HCT116 (cell line): ENCODE measurements around the gene LRRC46. TPM values are rescaled to one million over a fixed set of nuclear protein-coding genes. Genes with fewer than 3 reads are reported as not detected.

Experiments used
- ATAC-seq: fragments of 200-7000 bp; cut with Tn5 transposase; 2 replicates; pipeline ENCODE4 v1.9.1; 2020; ENCODE audit warnings: mild to moderate bottlenecking, moderate library complexity
- BruUV-seq: library from RNA; stranded (reverse); fragments of 400-500 nt; replicated peaks from 2 replicates; lab custom pipeline; 2021; lab: Mats Ljungman, UMichigan
- CTCF ChIA-PET: fragments of 300-600 bp; sonication (Branson Sonifier 250); formaldehyde crosslinking; loops from one replicate; lab custom pipeline; 2021; ENCODE audit warnings: antibody characterized with exemption; lab: Charles Lee
- POLR2A ChIA-PET: fragments of 300-600, 350-600 bp; sonication (Branson Sonifier 250); formaldehyde crosslinking; loops from one replicate; lab custom pipeline; 2021; ENCODE audit warnings: antibody characterized with exemption; lab: Charles Lee
- RAD21 ChIA-PET, 2 experiments: fragments of 300-600 bp; sonication (Branson Sonifier 250); formaldehyde crosslinking; loops; one replicate each; lab custom pipeline; 2023; ENCODE audit warnings: low total read pairs in 2 of 2; ENCODE audit not compliant: uncharacterized antibody in 2 of 2, unreplicated experiment in 2 of 2, low non-redundant PET in 1 of 2; lab: Charles Lee
- DNase-seq: peaks from one replicate; pipeline ENCODE4 v3.0.0-alpha.2; 2010; ENCODE audit warnings: low read depth, low spot score
- H2AFZ ChIP-seq: fragments of 200-600 bp; shearing (Covaris generic), sonication (generic); 2 replicates; pipeline ENCODE4 v1.6.1; 2017; ENCODE audit warnings: low read depth, mixed run types, mixed read lengths, antibody characterized with exemption, low read length; ENCODE audit not compliant: poor library complexity, severe bottlenecking
- H3K27ac ChIP-seq: 2 replicates; pipeline ENCODE4 v1.5.1; 2012; ENCODE audit warnings: low read depth, low read length
- H3K27me3 ChIP-seq: fragments of 200-600 bp; sonication (generic); 2 replicates; pipeline ENCODE4 v1.6.1; 2016; ENCODE audit warnings: mixed run types, low read length, mixed read lengths; ENCODE audit not compliant: insufficient read depth
- H3K36me3 ChIP-seq, 2 experiments: fragments of 200-500 bp in 1 of 2; fragments of 200-600 bp in 1 of 2; sonication (Bioruptor generic) in 1 of 2; sonication (generic) in 1 of 2; 2 replicates each; pipeline versions ENCODE4 v1.5.1 to v1.6.1; 2014 to 2016; ENCODE audit warnings: low read length in 2 of 2, inconsistent platforms in 1 of 2, mixed read lengths in 1 of 2, mixed run types in 1 of 2; ENCODE audit not compliant: insufficient read depth in 2 of 2, control insufficient read depth in 1 of 2
- H3K4me1 ChIP-seq, 2 experiments: fragments of 200-600 bp in 1 of 2; sonication (generic) in 1 of 2; 2 replicates each; pipeline versions ENCODE4 v1.5.1 to v1.6.1; 2012 to 2017; ENCODE audit warnings: low read length in 2 of 2, inconsistent platforms in 1 of 2, mild to moderate bottlenecking in 1 of 2, mixed read lengths in 1 of 2, mixed run types in 1 of 2, moderate library complexity in 1 of 2; ENCODE audit not compliant: insufficient read depth in 2 of 2, control insufficient read depth in 1 of 2
- H3K4me2 ChIP-seq: fragments of 200-600 bp; sonication (generic); 2 replicates; pipeline ENCODE4 v1.6.1; 2017; ENCODE audit warnings: mixed run types, low read length, mixed read lengths
- H3K4me3 ChIP-seq, 2 experiments: fragments of 200-600 bp in 1 of 2; sonication (generic) in 1 of 2; replicated peaks in 1 of 2; 2 replicates each; pipeline ENCODE4 v1.5.1; 2011 to 2016; ENCODE audit warnings: low read length in 2 of 2, control low read depth in 1 of 2, low read depth in 1 of 2, mild to moderate bottlenecking in 1 of 2, mixed read lengths in 1 of 2, mixed run types in 1 of 2
- H3K79me2 ChIP-seq: fragments of 200-600 bp; sonication (generic); 2 replicates; pipeline ENCODE4 v1.6.1; 2017; ENCODE audit warnings: mild to moderate bottlenecking, mixed run types, low read length, moderate library complexity, mixed read lengths; ENCODE audit not compliant: insufficient read depth
- H3K9ac ChIP-seq: fragments of 200-600 bp; sonication (generic); 2 replicates; pipeline ENCODE4 v1.6.1; 2016; ENCODE audit warnings: low read length, mixed read lengths
- H3K9me2 ChIP-seq: fragments of 200-600 bp; sonication (generic), shearing (Covaris generic); 2 replicates; pipeline ENCODE4 v1.6.1; 2017; ENCODE audit warnings: mixed run types, mild to moderate bottlenecking, moderate library complexity; ENCODE audit not compliant: insufficient read depth
- H3K9me3 ChIP-seq, 2 experiments: fragments of 200-500 bp in 1 of 2; fragments of 200-600 bp in 1 of 2; sonication (Bioruptor generic) in 1 of 2; sonication (generic) in 1 of 2; 2 replicates each; pipeline ENCODE4 v1.6.1; 2014 to 2017; ENCODE audit warnings: low read length in 2 of 2, mixed read lengths in 2 of 2, inconsistent platforms in 1 of 2, low read depth in 1 of 2, mild to moderate bottlenecking in 1 of 2, mixed run types in 1 of 2, moderate library complexity in 1 of 2; ENCODE audit not compliant: control insufficient read depth in 1 of 2, insufficient read depth in 1 of 2
- H4K20me1 ChIP-seq: fragments of 200-600 bp; sonication (generic), shearing (Covaris generic); 2 replicates; pipeline ENCODE4 v1.6.1; 2017; ENCODE audit warnings: mixed run types, mild to moderate bottlenecking, moderate library complexity; ENCODE audit not compliant: insufficient read depth
- CBX3 ChIP-seq: IDR thresholded peaks from 2 replicates; pipeline ENCODE4 v1.6.1; 2012; ENCODE audit warnings: low read depth
- CEBPB ChIP-seq: IDR thresholded peaks from 2 replicates; pipeline ENCODE4 v1.6.1; 2012; ENCODE audit warnings: low read depth
- CTCF ChIP-seq, 3 experiments: fragments of 200-600 bp in 1 of 3; sonication (generic) in 1 of 3; IDR thresholded peaks in 2 of 3; conservative IDR thresholded peaks in 1 of 3; 2 replicates each; pipeline ENCODE4 v1.5.1; 2012 to 2017; ENCODE audit warnings: low read depth in 2 of 3, low read length in 2 of 3, antibody characterized with exemption in 1 of 3, borderline replicate concordance in 1 of 3, control low read depth in 1 of 3, mild to moderate bottlenecking in 1 of 3, mixed read lengths in 1 of 3, mixed run types in 1 of 3, moderate library complexity in 1 of 3; ENCODE audit not compliant: insufficient read depth in 1 of 3
- EGR1 ChIP-seq: IDR thresholded peaks from 2 replicates; pipeline ENCODE4 v1.6.1; 2012; ENCODE audit warnings: low read depth
- ELF1 ChIP-seq: IDR thresholded peaks from 2 replicates; pipeline ENCODE4 v1.6.1; 2012; ENCODE audit warnings: low read depth, borderline replicate concordance
- EZH2 ChIP-seq: fragments of 200-600 bp; sonication (generic); IDR thresholded peaks from 2 replicates; pipeline ENCODE4 v1.6.1; 2017; ENCODE audit warnings: antibody characterized with exemption, mixed run types
- EZH2phosphoT487 ChIP-seq: fragments of 200-600 bp; IDR thresholded peaks from 2 replicates; pipeline ENCODE4 v1.6.1; 2018; ENCODE audit warnings: antibody characterized with exemption, borderline replicate concordance
- FOSL1 ChIP-seq: IDR thresholded peaks from 2 replicates; pipeline ENCODE4 v1.6.1; 2012; ENCODE audit warnings: low read depth
- JUND ChIP-seq: IDR thresholded peaks from 2 replicates; pipeline ENCODE4 v1.6.1; 2012
- MAX ChIP-seq: IDR thresholded peaks from 2 replicates; pipeline ENCODE4 v1.6.1; 2012
- POLR2A ChIP-seq: IDR thresholded peaks from 2 replicates; pipeline ENCODE4 v1.7.0; 2011; ENCODE audit warnings: borderline replicate concordance; ENCODE audit not compliant: insufficient read depth, insufficient read length; ENCODE audit errors: extremely low read depth
- POLR2AphosphoS5 ChIP-seq: IDR thresholded peaks from 2 replicates; pipeline ENCODE4 v1.6.1; 2011; ENCODE audit warnings: mild to moderate bottlenecking, low read depth, low read length, moderate library complexity
- REST ChIP-seq: IDR thresholded peaks from 2 replicates; pipeline ENCODE4 v1.6.1; 2012; ENCODE audit warnings: low read depth
- SIN3A ChIP-seq: IDR thresholded peaks from 2 replicates; pipeline ENCODE4 v1.6.1; 2012; ENCODE audit warnings: low read depth
- SP1 ChIP-seq: IDR thresholded peaks from 2 replicates; pipeline ENCODE4 v1.6.1; 2012; ENCODE audit warnings: low read depth
- SRF ChIP-seq: IDR thresholded peaks from 2 replicates; pipeline ENCODE4 v1.6.1; 2012; ENCODE audit warnings: low read depth
- TCF7L2 ChIP-seq: IDR thresholded peaks from 2 replicates; pipeline ENCODE4 v1.7.0; 2011; ENCODE audit warnings: borderline replicate concordance, inconsistent platforms; ENCODE audit not compliant: insufficient read depth, insufficient read length; ENCODE audit errors: extremely low read depth
- ZBTB33 ChIP-seq: IDR thresholded peaks from 2 replicates; pipeline ENCODE4 v1.6.1; 2011; ENCODE audit warnings: mild to moderate bottlenecking, low read length, moderate library complexity; ENCODE audit not compliant: insufficient replicate concordance; ENCODE audit errors: extremely low read depth
- ZFX ChIP-seq: fragments of 450-650 bp; IDR thresholded peaks from 2 replicates; pipeline ENCODE4 v1.6.1; 2017
- ZNF274 ChIP-seq: fragments of 200-500 bp; sonication (Bioruptor generic); IDR thresholded peaks from 2 replicates; pipeline ENCODE4 v1.6.1; 2014; ENCODE audit warnings: mild to moderate bottlenecking, low read depth, low read length, inconsistent platforms
- intact Hi-C: fragments of 100-400 bp; cut with micrococcal nuclease; formaldehyde crosslinking; loops from 2 replicates; pipeline ENCODE4 v1.10.0; 2022
- total RNA-seq: library from RNA; stranded (reverse); gene quantifications from one replicate; pipeline ENCODE4 v1.2.1, GENCODE V29; 2021; ENCODE audit not compliant: unreplicated experiment

Gene LRRC46
- total RNA-seq, 1 experiment from 2014 or later: 0.76 TPM

- no peak for ATAC-seq
- no peak overlapping the region for H3K4me3 ChIP-seq
- no peaks in the 10 kb centered on the region for H3K36me3 ChIP-seq
- CTCF ChIA-PET: interaction anchor here (1.0 kb wide), 1 partner anchor 14 kb away, joined by 3 read pairs; no protein-coding TSS in a partner anchor
- no peak for DNase-seq
- no peaks in the 10 kb centered on the region for H3K9me3 ChIP-seq
- no peak for TF ChIP-seq EGR1
- TF ChIP-seq TCF7L2: no peak
- TF ChIP-seq ZNF274: no peak
- TF ChIP-seq CEBPB: no peak
- no peak for TF ChIP-seq JUND
- no peak for TF ChIP-seq CTCF (IDR thresholded peaks at IDR 0.05 in 2 of 3, conservative IDR thresholded peaks at IDR 0.05 in 1 of 3; ENCODE audit: borderline replicate concordance in 1 of 3, insufficient read depth in 1 of 3, low read depth in 2 of 3, low read length in 2 of 3)
- no peak for TF ChIP-seq EZH2
- TF ChIP-seq ZFX: no peak
- no peak for TF ChIP-seq SIN3A
- no peak for TF ChIP-seq SRF
- no peak for TF ChIP-seq SP1
- TF ChIP-seq ELF1: no peak
- no peak for TF ChIP-seq FOSL1
- TF ChIP-seq CBX3: no peak
- no peak for TF ChIP-seq EZH2phosphoT487
- no peak for TF ChIP-seq POLR2A
- TF ChIP-seq REST: no peak
- no peak for TF ChIP-seq MAX
- TF ChIP-seq POLR2AphosphoS5: no peak
- no peak for TF ChIP-seq ZBTB33
- TF ChIP-seq, all 23 proteins: peak for 0
- ChIA-PET RAD21 (no interaction called here), POLR2A (no interaction called here)
- Histone ChIP-seq H2AFZ (no peak overlapping the region), H3K4me2 (no peak overlapping the region), H3K9ac (no peak overlapping the region), H4K20me1 (no peaks in the 10 kb centered on the region), H3K4me1 (peaks cover 3 to 24% of the 10 kb centered on the region in 2 experiments), H3K9me2 (no peaks in the 10 kb centered on the region), H3K79me2 (no peaks in the 10 kb centered on the region), H3K27me3 (peaks cover 2% of the 10 kb centered on the region; the same call in 1 of the 2 replicates), H3K27ac (no peak overlapping the region)
- BruUV-seq: no TSS peak
- intact Hi-C loops: no loop called here
Measured at GRCh38 chr17:47875011-47875985, 43.8 kb downstream of the LRRC46 start.
